H9 (cell line): Measurements from ENCODE around the gene AHSG. TPM values are rescaled to one million over a fixed set of nuclear protein-coding genes. Genes with fewer than 3 reads are reported as not detected.

ENCODE experiments used
- DNase-seq: peaks from one replicate; pipeline ENCODE4 v3.0.0-alpha.2; 2017
- H2AFZ ChIP-seq: one replicate; pipeline ENCODE4 v1.6.1; 2013; ENCODE audit warnings: mild to moderate bottlenecking, low read length, control low read depth, moderate library complexity
- H2AK5ac ChIP-seq: 2 replicates; pipeline ENCODE4 v1.6.1; 2013; ENCODE audit warnings: low read length, control low read depth, mixed read lengths; ENCODE audit not compliant: insufficient read length
- H2BK120ac ChIP-seq: one replicate; pipeline ENCODE4 v1.6.1; 2013; ENCODE audit warnings: low read depth, mild to moderate bottlenecking, low read length, control low read depth, inconsistent platforms; ENCODE audit not compliant: poor library complexity, severe bottlenecking
- H2BK12ac ChIP-seq: 2 replicates; pipeline ENCODE4 v1.6.1; 2013; ENCODE audit warnings: low read length, control low read depth, mixed read lengths, low read depth; ENCODE audit not compliant: insufficient read length
- H2BK15ac ChIP-seq: 2 replicates; pipeline ENCODE4 v1.6.1; 2013; ENCODE audit warnings: low read depth, low read length, control low read depth
- H2BK20ac ChIP-seq: one replicate; pipeline ENCODE4 v1.6.1; 2013; ENCODE audit warnings: low read depth, mild to moderate bottlenecking, low read length, control low read depth, inconsistent platforms; ENCODE audit not compliant: poor library complexity, severe bottlenecking
- H2BK5ac ChIP-seq: 2 replicates; pipeline ENCODE4 v1.6.1; 2013; ENCODE audit warnings: low read length, control low read depth, mixed read lengths; ENCODE audit not compliant: insufficient read length
- H3K14ac ChIP-seq: 2 replicates; pipeline ENCODE4 v1.6.1; 2013; ENCODE audit warnings: low read length, control low read depth; ENCODE audit not compliant: insufficient read depth
- H3K18ac ChIP-seq: 2 replicates; pipeline ENCODE4 v1.6.1; 2013; ENCODE audit warnings: low read depth, mild to moderate bottlenecking, mixed read lengths, low read length, control low read depth; ENCODE audit not compliant: insufficient read length
- H3K23ac ChIP-seq: 2 replicates; pipeline ENCODE4 v1.6.1; 2013; ENCODE audit warnings: low read length, control low read depth, mixed read lengths, low read depth; ENCODE audit not compliant: insufficient read length
- H3K23me2 ChIP-seq: 2 replicates; pipeline ENCODE4 v1.6.1; 2013; ENCODE audit warnings: low read depth, mild to moderate bottlenecking, mixed read lengths, low read length, control low read depth; ENCODE audit not compliant: insufficient read length, poor library complexity, severe bottlenecking
- H3K27ac ChIP-seq: 2 replicates; pipeline ENCODE4 v1.5.1; 2013; ENCODE audit warnings: low read length, control low read depth, mixed read lengths, low read depth; ENCODE audit not compliant: insufficient read length
- H3K27me3 ChIP-seq: 2 replicates; pipeline ENCODE4 v1.6.1; 2013; ENCODE audit warnings: low read length, control low read depth, inconsistent platforms; ENCODE audit not compliant: insufficient read depth
- H3K4ac ChIP-seq: 2 replicates; pipeline ENCODE4 v1.6.1; 2013; ENCODE audit warnings: low read depth, mild to moderate bottlenecking, control low read depth, inconsistent platforms, low read length, moderate library complexity
- H3K4me1 ChIP-seq: 2 replicates; pipeline ENCODE4 v1.6.1; 2013; ENCODE audit warnings: low read length, control low read depth, inconsistent platforms; ENCODE audit not compliant: insufficient read depth
- H3K4me2 ChIP-seq: 2 replicates; pipeline ENCODE4 v1.6.1; 2013; ENCODE audit warnings: low read length, control low read depth, mixed read lengths; ENCODE audit not compliant: insufficient read length, insufficient read depth
- H3K56ac ChIP-seq: 2 replicates; pipeline ENCODE4 v1.6.1; 2013; ENCODE audit warnings: low read depth, mild to moderate bottlenecking, mixed read lengths, low read length, control low read depth; ENCODE audit not compliant: insufficient read length
- H3K79me1 ChIP-seq: 2 replicates; pipeline ENCODE4 v1.6.1; 2013; ENCODE audit warnings: low read depth, mild to moderate bottlenecking, moderate library complexity, low read length, control low read depth, inconsistent platforms; ENCODE audit not compliant: insufficient read depth, poor library complexity, severe bottlenecking
- H3K79me2 ChIP-seq: 2 replicates; pipeline ENCODE4 v1.6.1; 2013; ENCODE audit warnings: low read length, control low read depth, inconsistent platforms; ENCODE audit not compliant: insufficient read depth
- H3K9ac ChIP-seq: 2 replicates; pipeline ENCODE4 v1.6.1; 2013; ENCODE audit warnings: low read length, control low read depth, mixed read lengths; ENCODE audit not compliant: insufficient read length; ENCODE audit errors: extremely low read depth
- H3K9me3 ChIP-seq: one replicate; pipeline ENCODE4 v1.6.1; 2013; ENCODE audit warnings: low read depth, low read length, inconsistent platforms; ENCODE audit not compliant: control insufficient read depth
- H3T11ph ChIP-seq: one replicate; pipeline ENCODE4 v1.6.1; 2013; ENCODE audit warnings: mild to moderate bottlenecking, low read length, control low read depth, inconsistent platforms
- H4K20me1 ChIP-seq: one replicate; pipeline ENCODE4 v1.6.1; 2013; ENCODE audit not compliant: control insufficient read depth, insufficient read length, insufficient read depth
- H4K5ac ChIP-seq: 2 replicates; pipeline ENCODE4 v1.6.1; 2013; ENCODE audit warnings: low read depth, mild to moderate bottlenecking, mixed read lengths, low read length, control low read depth; ENCODE audit not compliant: insufficient read length
- H4K8ac ChIP-seq: replicated peaks from 2 replicates; pipeline ENCODE4 v1.6.1; 2013; ENCODE audit warnings: low read length, control low read depth, mixed read lengths, low read depth; ENCODE audit not compliant: insufficient read length
- H4K91ac ChIP-seq: 2 replicates; pipeline ENCODE4 v1.6.1; 2013; ENCODE audit warnings: low read depth, mild to moderate bottlenecking, moderate library complexity, mixed read lengths, low read length, control low read depth; ENCODE audit not compliant: insufficient read length
- H3K27ac Mint-ChIP-seq, 3 experiments: 2 replicates in 2 of 3; 3 replicates in 1 of 3; pipeline ENCODE4 v1.8.0; 2020 to 2021; ENCODE audit warnings: mixed read lengths in 3 of 3, mild to moderate bottlenecking in 1 of 3, moderate library complexity in 1 of 3
- H3K27me3 Mint-ChIP-seq: 2 replicates; pipeline ENCODE4 v1.8.0; 2021; ENCODE audit warnings: low read depth, mild to moderate bottlenecking, moderate library complexity, mixed read lengths
- H3K36me3 Mint-ChIP-seq, 3 experiments: 2 replicates in 2 of 3; 3 replicates in 1 of 3; pipeline ENCODE4 v1.8.0; 2020 to 2021; ENCODE audit warnings: low read depth in 3 of 3, mixed read lengths in 3 of 3; ENCODE audit not compliant: insufficient read depth in 1 of 3
- H3K4me1 Mint-ChIP-seq, 2 experiments: 2 replicates each; pipeline ENCODE4 v1.8.0; 2020; ENCODE audit warnings: mixed read lengths in 2 of 2
- H3K4me3 Mint-ChIP-seq, 2 experiments: 2 replicates in 1 of 2; 3 replicates in 1 of 2; pipeline ENCODE4 v1.8.0; 2020 to 2021; ENCODE audit warnings: mild to moderate bottlenecking in 2 of 2, mixed read lengths in 2 of 2, moderate library complexity in 1 of 2
- H3K9me3 Mint-ChIP-seq, 2 experiments: 2 replicates in 1 of 2; 3 replicates in 1 of 2; pipeline ENCODE4 v1.8.0; 2020; ENCODE audit warnings: mild to moderate bottlenecking in 2 of 2, mixed read lengths in 2 of 2, moderate library complexity in 1 of 2
- CTCF ChIP-seq: fragments of 200-600 bp; sonication (generic); conservative IDR thresholded peaks from 3 replicates; pipeline ENCODE4 v1.8.0; 2021; ENCODE audit warnings: antibody characterized with exemption, mild to moderate bottlenecking
- WGBS: extraction: QIAGEN DNeasy Blood & Tissue Kit; methylation state at CpG from one replicate; pipeline ENCODE4 v1.1.7; 2013; ENCODE audit warnings: missing lambda C conversion rate, low lambda C conversion rate, mixed read lengths; ENCODE audit not compliant: insufficient read length; ENCODE audit errors: extremely low coverage; 5-methylcytosine and 5-hydroxymethylcytosine counted together
- total RNA-seq: library from RNA; stranded (reverse); gene quantifications from 2 replicates; pipeline ENCODE4 v1.2.1, GENCODE V29; 2021

AHSG gene
- total RNA-seq, 1 experiment from 2014 or later: not detected

- Histone ChIP-seq H4K91ac (no peak within 1 kb of the TSS), H3K18ac (no peak within 1 kb of the TSS), H3T11ph (no peak within 1 kb of the TSS), H2BK12ac (no peak within 1 kb of the TSS), H3K23ac (no peak within 1 kb of the TSS), H2BK15ac (no peak within 1 kb of the TSS), H3K27ac (no peak within 1 kb of the TSS), H3K56ac (no peak within 1 kb of the TSS), H3K4me1 (peaks cover 7% of the 10 kb centered on the region; the same call in 1 of the 2 replicates), H3K9me3 (no peaks in the 10 kb centered on the region), H4K8ac (no peak within 1 kb of the TSS), H4K5ac (no peak within 1 kb of the TSS), H3K79me2 (no peaks in the 10 kb centered on the region), H3K4ac (no peak within 1 kb of the TSS), H3K4me2 (no peak within 1 kb of the TSS), H3K27me3 (no peaks in the 10 kb centered on the region), H2BK20ac (no peak within 1 kb of the TSS), H2BK5ac (no peak within 1 kb of the TSS), H2BK120ac (no peak within 1 kb of the TSS), H2AK5ac (no peak within 1 kb of the TSS), H3K9ac (no peak within 1 kb of the TSS), H4K20me1 (no peaks in the 10 kb centered on the region), H3K79me1 (no peaks in the 10 kb centered on the region), H3K14ac (no peak within 1 kb of the TSS), H3K23me2 (no peaks in the 10 kb centered on the region), H2AFZ (no peak within 1 kb of the TSS)
- Mint-ChIP-seq H3K9me3 (no peaks in the 10 kb centered on the region), H3K4me1 (peaks cover 20 to 26% of the 10 kb centered on the region in 2 experiments), H3K27me3 (peaks cover 2% of the 10 kb centered on the region; the same call in 1 of the 2 replicates), H3K36me3 (no peaks in the 10 kb centered on the region), H3K4me3 (peak within 1 kb of the TSS in 1 of 2 experiments; percentile 27; a peak in 1 of 5 replicates), H3K27ac (peak within 1 kb of the TSS in 1 of 3 experiments; percentile 76; a peak in 3 of 7 replicates)
- no CpG with 5 or more reads among the region's 1 CpG for WGBS
- no peak for TF ChIP-seq CTCF
- no peak for DNase-seq
Observed at GRCh38 chr3:186639778-186640472, 27.1 kb downstream of the AHSG start, which contains the start of gene FETUB. Gene FETUB (plus strand): TSS chr3:186640399. CDS start chr3:186640461, 62 bp downstream.
